GM12892 (cell line): Measurements from ENCODE around the gene TSPAN16.

ENCODE experiments used
- POLR2A ChIP-seq: IDR thresholded peaks from 2 replicates; pipeline ENCODE4 v1.6.1; 2011; ENCODE audit warnings: low read depth, low read length, control low read depth
- POLR2AphosphoS5 ChIP-seq: IDR thresholded peaks from 2 replicates; pipeline ENCODE4 v1.6.1; 2011; ENCODE audit warnings: low read depth, low read length, control low read depth

DNA sequence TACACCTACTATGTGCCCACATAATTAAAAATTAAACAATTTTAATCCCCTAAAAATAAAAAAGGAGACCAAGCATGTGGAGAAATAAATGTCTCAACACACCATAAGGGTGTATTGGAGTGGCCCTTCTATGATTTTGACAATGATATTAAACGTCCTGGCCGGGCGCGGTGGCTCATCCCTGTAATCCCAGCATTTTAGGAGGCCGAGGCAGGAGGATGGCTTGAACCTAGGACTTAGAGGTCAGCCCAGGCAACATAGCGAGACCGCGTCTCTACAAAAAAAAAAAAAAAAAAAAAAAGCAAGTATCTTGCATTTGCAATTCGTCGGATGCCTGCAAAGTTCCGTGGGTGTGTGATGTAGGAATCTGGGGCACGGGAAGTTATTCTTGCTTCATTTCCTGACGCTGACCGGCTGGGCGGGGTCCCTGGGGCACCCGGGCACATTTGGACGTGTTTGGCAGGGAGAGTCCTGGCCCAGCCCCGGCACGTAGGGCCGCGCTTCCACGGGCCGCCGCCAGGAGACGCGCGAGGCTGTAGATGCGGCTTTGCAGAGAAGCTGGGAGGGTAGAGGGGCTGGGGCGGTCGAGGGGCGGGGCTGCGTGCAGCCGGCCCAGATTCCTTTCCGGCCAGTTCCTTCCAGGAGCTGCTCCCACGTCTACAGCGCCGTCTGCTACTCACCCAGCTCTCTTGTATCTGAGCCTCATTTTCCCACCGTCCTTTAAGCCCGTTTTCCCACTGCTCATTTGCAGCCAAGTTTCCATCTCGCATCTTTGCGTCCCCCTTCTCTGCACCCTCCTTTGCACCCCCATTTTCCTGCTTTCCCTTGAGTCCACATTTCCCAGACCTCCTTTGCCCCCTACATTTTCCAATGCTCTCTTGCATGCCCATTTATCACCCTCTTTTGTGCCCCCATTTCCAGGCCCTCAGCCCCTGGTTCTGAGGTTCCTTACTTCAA lies 2.2 kb upstream of the TSPAN16 start:
- TF ChIP-seq POLR2A (no peak), POLR2AphosphoS5 (no peak)
